Activated naive CD8-positive, alpha-beta T cell treated with anti-CD3 and anti-CD28 coated beads, Interleukin-2, amount 50 U/mL, for 16 hours (primary cell): ENCODE measurements around the gene C2orf81.
A peak's percentile ranks its signal among the peaks of the same experiment; 100 is the strongest.
"Not testable (repeated sequence)": the region's sequence is repeated elsewhere in the genome, so short reads cannot be mapped to it uniquely, and the experiment has no call there.

Source experiments
- DNase-seq: peaks from one replicate; pipeline ENCODE4 v3.0.0-alpha.2; 2020; ENCODE audit warnings: low read depth, low spot score

C2orf81 gene

GRCh38 chr2:74423231-74424095 is 2.0 kb upstream of the C2orf81 start:
- no peak for DNase-seq

- DNase-seq: not testable (repeated sequence)
Observed at GRCh38 chr2:74420443-74421103, 846 bp downstream of the C2orf81 start.

- DNase-seq: no peak
Observed at GRCh38 chr2:74420006-74420405, 1.4 kb downstream of the C2orf81 start.

- DNase-seq: no peak
Observed at GRCh38 chr2:74419345-74419744, 2.1 kb downstream of the C2orf81 start.

GRCh38 chr2:74418312-74418711 is 3.1 kb downstream of the C2orf81 start:
- no peak for DNase-seq

GRCh38 chr2:74417763-74418162 is 3.7 kb downstream of the C2orf81 start:
- DNase-seq: no peak

GRCh38 chr2:74417197-74417596 is 4.2 kb downstream of the C2orf81 start:
- no peak for DNase-seq

GRCh38 chr2:74416778-74417177 is 4.6 kb downstream of the C2orf81 start:
- DNase-seq: no peak

- DNase-seq: no peak
Observed at GRCh38 chr2:74415762-74416395, 5.5 kb downstream of the C2orf81 start.

GRCh38 chr2:74414881-74415761 is 6.3 kb downstream of the C2orf81 start:
- DNase-seq: no peak

GRCh38 chr2:74414441-74414840 is 7.0 kb downstream of the C2orf81 start:
- no peak for DNase-seq

GRCh38 chr2:74413001-74413698 is 8.3 kb downstream of the C2orf81 start:
- no peak for DNase-seq

- no peak for DNase-seq
Observed at GRCh38 chr2:74407682-74408081, 13.7 kb downstream of the C2orf81 start.

- DNase-seq: no peak
Observed at GRCh38 chr2:74406035-74406434, 15.4 kb downstream of the C2orf81 start.

- DNase-seq: no peak
Observed at GRCh38 chr2:74401891-74402290, 19.5 kb downstream of the C2orf81 start.

- DNase-seq: no peak
Observed at GRCh38 chr2:74399785-74400184, 21.6 kb downstream of the C2orf81 start.

- no peak for DNase-seq
Observed at GRCh38 chr2:74396149-74396548, 25.3 kb downstream of the C2orf81 start.

- no peak for DNase-seq
Observed at GRCh38 chr2:74393525-74393924, 27.9 kb downstream of the C2orf81 start.

GRCh38 chr2:74392449-74392743 is 29.0 kb downstream of the C2orf81 start:
- DNase-seq: no peak

GRCh38 chr2:74391580-74392448 is 29.6 kb downstream of the C2orf81 start:
- peak; percentile 95 for DNase-seq
